ENCODE results near the gene RXRA.
"Not testable (repeated sequence)": the region's sequence is repeated elsewhere in the genome, so short reads cannot be mapped to it uniquely, and the experiment has no call there.

RXRA gene

GRCh38 chr9:134304690-134305089 is 21.6 kb upstream of the RXRA start:
- no peak for DNase-seq (ENCODE audit: extremely low read depth, low read depth)
- no peak for TF ChIP-seq CTCF (IDR thresholded peaks at IDR 0.05; ENCODE audit: low read depth, low read length)

- DNase-seq (ENCODE audit: extremely low read depth, low read depth) = no peak
- TF ChIP-seq CTCF (IDR thresholded peaks at IDR 0.05; ENCODE audit: low read depth, low read length) = no peak
Observed at GRCh38 chr9:134305533-134305932, 20.7 kb upstream of the RXRA start.

GRCh38 chr9:134306042-134306441 is 20.2 kb upstream of the RXRA start:
- DNase-seq (ENCODE audit: extremely low read depth, low read depth) = not testable (repeated sequence)

- DNase-seq (ENCODE audit: extremely low read depth, low read depth) = no peak
- no peak for TF ChIP-seq CTCF (IDR thresholded peaks at IDR 0.05; ENCODE audit: low read depth, low read length)
Observed at GRCh38 chr9:134306636-134307600, 19.3 kb upstream of the RXRA start.

GRCh38 chr9:134307674-134308638 is 18.3 kb upstream of the RXRA start:
- no peak for DNase-seq (ENCODE audit: extremely low read depth, low read depth)
- no peak for TF ChIP-seq CTCF (IDR thresholded peaks at IDR 0.05; ENCODE audit: low read depth, low read length)

GRCh38 chr9:134308639-134309220 is 17.5 kb upstream of the RXRA start:
- not testable (repeated sequence) for DNase-seq (ENCODE audit: extremely low read depth, low read depth)

- no peak for TF ChIP-seq CTCF (IDR thresholded peaks at IDR 0.05; ENCODE audit: low read depth, low read length)
- DNase-seq (ENCODE audit: extremely low read depth, low read depth) = no peak
Observed at GRCh38 chr9:134313470-134313869, 12.8 kb upstream of the RXRA start.

All from AG09319 (cell line).